Heart left ventricle (tissue), 16 donors: Measurements from ENCODE around the gene FAM83F. TPM values are rescaled to one million over a fixed set of nuclear protein-coding genes. Genes with fewer than 3 reads are reported as not detected.

Experiments used
- ATAC-seq, 4 donors: fragments of 200-7000 bp; cut with Tn5 transposase; one replicate each; pipeline ENCODE4 v1.9.1; 2020 to 2022; ENCODE audit warnings: moderate library complexity in 4 of 4, mild to moderate bottlenecking in 3 of 4, moderate number of reproducible peaks in 1 of 4
- DNase-seq, 5 donors: peaks; one replicate each; pipeline ENCODE4 v3.0.0-alpha.2; 2020
- H3K27ac ChIP-seq, 12 donors: fragments of 200-600 bp; sonication (generic) in 4 of 12; one replicate each; pipeline versions ENCODE4 v1.5.0 to v1.8.0; 2016 to 2022; ENCODE audit warnings: mild to moderate bottlenecking in 2 of 12
- H3K27me3 ChIP-seq, 9 donors: fragments of 200-600 bp; sonication (generic) in 2 of 9; one replicate each; pipeline versions ENCODE4 v1.5.1 to v1.8.0; 2016 to 2022; ENCODE audit warnings: mild to moderate bottlenecking in 3 of 9
- H3K36me3 ChIP-seq, 9 donors: fragments of 200-600 bp; sonication (generic) in 2 of 9; one replicate each; pipeline versions ENCODE4 v1.5.0 to v1.8.0; 2018 to 2022; ENCODE audit warnings: mild to moderate bottlenecking in 2 of 9
- H3K4me1 ChIP-seq, 12 donors: fragments of 200-600 bp; sonication (generic) in 4 of 12; one replicate each; pipeline versions ENCODE4 v1.5.0 to v1.8.0; 2016 to 2022; ENCODE audit warnings: mild to moderate bottlenecking in 3 of 12
- H3K4me3 ChIP-seq, 12 donors: fragments of 200-600 bp; sonication (generic) in 4 of 12; one replicate each; pipeline versions ENCODE4 v1.5.0 to v1.8.0; 2017 to 2022; ENCODE audit warnings: mild to moderate bottlenecking in 9 of 12, moderate library complexity in 4 of 12
- H3K9me3 ChIP-seq, 12 donors: fragments of 200-600 bp; sonication (generic) in 4 of 12; one replicate each; pipeline versions ENCODE4 v1.5.0 to v1.8.0; 2016 to 2022; ENCODE audit warnings: mild to moderate bottlenecking in 1 of 12
- CTCF ChIP-seq, 12 donors: fragments of 200-600 bp; sonication (generic) in 4 of 12; IDR thresholded peaks; one replicate each; pipeline versions ENCODE4 v1.5.0 to v1.8.0; 2018 to 2022; ENCODE audit warnings: antibody characterized with exemption in 12 of 12, mild to moderate bottlenecking in 5 of 12
- POLR2A ChIP-seq, 2 donors: fragments of 450-650 bp; IDR thresholded peaks; one replicate each; pipeline ENCODE4 v1.6.1; 2017; ENCODE audit warnings: antibody characterized with exemption in 2 of 2, mild to moderate bottlenecking in 2 of 2, moderate library complexity in 2 of 2
- WGBS, 4 donors: extraction: QIAGEN DNeasy Blood & Tissue Kit in 2 of 4; methylation state at CpG; one replicate each; pipeline versions ENCODE4 v1.1.5 to v1.1.7; 2013 to 2018; 5-methylcytosine and 5-hydroxymethylcytosine counted together
- intact Hi-C, 10 donors: fragments of 100-400 bp; cut with DNase I; formaldehyde crosslinking; loops; one replicate each; pipeline versions ENCODE4 v1.11.1 to v1.14.2; 2022
- polyA plus RNA-seq, 2 donors: library from polyadenylated mRNA; stranded (reverse); fragments of 200-250 nt; gene quantifications; one replicate each; pipeline ENCODE4 v1.2.3, GENCODE V29; 2013
- total RNA-seq, 9 donors: library from RNA; depleted of rRNA in 2 of 9; stranded (reverse); fragments of >200 nt in 2 of 9; fragmentation: NEBNext Ultra II Directional in 3 of 9; extraction: Animal tissue kit (Norgen Biotek cat#: 25700) in 3 of 9; gene quantifications; one replicate each; pipeline versions ENCODE4 v1.1.0 to v1.2.4, GENCODE V29; 2016 to 2023
- donor health status: ischemic (EF 13 %, LVEDD 7.1; RV severe dilation, severe dysfunction).
- donor health status: healthy with polysubstance abuse.
- donor health status: DM: no; HTN: yes; CAD: no.
- donor health status: DM: no; HTN: no; CAD: no.
- donor health status: ischemic (EF 25% LVEDD 6.9; RV normal size, moderate dysfunction).
- donor health status: ischemic (EF 25% LVEDD 5.7; RV mildly dilated, moderate dysfunction).
- donor health status: healthy.
- donor health status: DM: yes; HTN: yes; CAD: no.
- donor health status: ischemic (EF 35%, LVEDD 5.7; RV mildly dilated, moderate dysfunction).
- donor health status: nonischemic (EF 11% LVEDD 7.7; RV severe dilation, severe dysfunction).
- donor health status: DM: yes; HTN: yes; CAD: no.
- donor health status: PGD.
- donor health status: ischemic (EF 29% LVEDD 5.4; RV normal size, mild dysfunction).
- donor health status: nonischemic (EF 23%, LVEDD 6.1; RV moderate dilation, normal function).

Gene FAM83F
- total and polyA plus RNA-seq, 11 donors = 1.3 to 6.6 (median 2.5) TPM

GRCh38 chr22:39999144-39999757 lies 4.5 kb downstream of the FAM83F start:
- no peak overlapping the region for H3K4me3 ChIP-seq
- TF ChIP-seq POLR2A (IDR thresholded peaks at IDR 0.05) (no peak), CTCF (IDR thresholded peaks at IDR 0.05) (no peak)
- no peak for ATAC-seq
- 76 to 95% (median 86%) methylated on average over 15 to 16 of the region's 16 CpGs for WGBS, 4 donors
- H3K4me1 ChIP-seq = peaks cover 0 to 23% (median 5%) of the 10 kb centered on the region in 12 donors
- no peak for DNase-seq
- peaks cover 0 to 34% (median 9%) of the 10 kb centered on the region in 9 donors for H3K27me3 ChIP-seq
- no peaks in the 10 kb centered on the region for H3K9me3 ChIP-seq
- no peaks in the 10 kb centered on the region for H3K36me3 ChIP-seq
- intact Hi-C loops = no loop called here
- H3K27ac ChIP-seq = no peak overlapping the region

- Histone ChIP-seq H3K27me3 (peaks cover 0 to 27% (median 5%) of the 10 kb centered on the region in 9 donors), H3K36me3 (no peaks in the 10 kb centered on the region), H3K9me3 (no peaks in the 10 kb centered on the region), H3K27ac (no peak overlapping the region), H3K4me3 (no peak overlapping the region), H3K4me1 (peaks cover 0 to 18% (median 4%) of the 10 kb centered on the region in 12 donors)
- ATAC-seq = no peak
- no peak for DNase-seq
- intact Hi-C loops = no loop called here
- TF ChIP-seq CTCF (IDR thresholded peaks at IDR 0.05) (no peak), POLR2A (IDR thresholded peaks at IDR 0.05) (no peak)
- 79 to 91% (median 90%) methylated on average over 5 of the region's 5 CpGs for WGBS, 4 donors
Observed at GRCh38 chr22:40000171-40000570, 5.4 kb downstream of the FAM83F start.

GRCh38 chr22:40001106-40001505 lies 6.4 kb downstream of the FAM83F start:
- intact Hi-C loops = no loop called here
- Histone ChIP-seq H3K27ac (no peak overlapping the region), H3K4me3 (no peak overlapping the region), H3K9me3 (no peaks in the 10 kb centered on the region), H3K27me3 (peaks cover 0 to 17% (median 0%) of the 10 kb centered on the region in 9 donors), H3K4me1 (peaks cover 0 to 17% (median 4%) of the 10 kb centered on the region in 12 donors), H3K36me3 (no peaks in the 10 kb centered on the region)
- 74 to 89% (median 77%) methylated on average over 4 of the region's 4 CpGs for WGBS, 4 donors
- DNase-seq = no peak
- TF ChIP-seq CTCF (IDR thresholded peaks at IDR 0.05) (no peak), POLR2A (IDR thresholded peaks at IDR 0.05) (no peak)
- ATAC-seq = no peak

GRCh38 chr22:40001800-40002577 lies 7.2 kb downstream of the FAM83F start:
- Histone ChIP-seq H3K4me3 (no peak overlapping the region), H3K36me3 (no peaks in the 10 kb centered on the region), H3K4me1 (peaks cover 0 to 17% (median 4%) of the 10 kb centered on the region in 12 donors), H3K9me3 (no peaks in the 10 kb centered on the region), H3K27me3 (peaks cover 0 to 8% (median 0%) of the 10 kb centered on the region in 9 donors), H3K27ac (no peak overlapping the region)
- no peak for TF ChIP-seq CTCF (IDR thresholded peaks at IDR 0.05)
- TF ChIP-seq POLR2A (IDR thresholded peaks at IDR 0.05) = no peak
- ATAC-seq (no peak), DNase-seq (no peak)
- intact Hi-C loops = no loop called here
- 68 to 74% (median 73%) methylated on average over 14 of the region's 14 CpGs for WGBS, 4 donors
